Measurements from ENCODE around the gene CA10. TPM values are rescaled to one million over a fixed set of nuclear protein-coding genes. Genes with fewer than 3 reads are reported as not detected.

The CA10 gene
- total RNA-seq, 1 experiment from 2014 or later: not detected

DNA sequence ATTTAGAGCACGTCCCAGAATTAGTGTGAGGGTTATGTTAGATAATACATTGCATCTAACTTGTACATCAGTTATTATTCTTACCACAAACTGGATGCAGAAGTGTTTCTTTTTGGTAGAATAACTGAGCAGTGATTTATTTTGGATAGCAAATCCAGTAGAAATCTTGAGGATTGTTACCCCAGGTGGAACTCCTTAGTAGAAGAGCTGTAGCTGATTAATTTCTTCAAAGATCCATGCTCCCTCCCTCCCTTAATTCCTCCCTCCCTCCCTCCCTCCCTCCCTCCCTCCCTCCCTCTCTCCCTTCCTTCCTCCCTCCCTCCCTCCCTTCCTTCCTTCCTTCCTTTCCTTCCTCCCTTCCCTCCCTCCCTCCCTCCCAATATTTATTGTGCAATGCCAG is 337.7 kb downstream of the CA10 start:
- Histone ChIP-seq H3K36me3 (ENCODE audit: control insufficient read depth, insufficient read depth, low read length) (no peaks in the 10 kb centered on the region), H3K27me3 (replicated peaks; ENCODE audit: control insufficient read depth, insufficient read depth, low read length) (peaks cover 1% of the 10 kb centered on the region; the same call in 1 of the 2 replicates), H3K4me3 (ENCODE audit: low read depth, low read length) (no peak overlapping the region), H3K4me1 (no peaks in the 10 kb centered on the region), H3K9me3 (no peaks in the 10 kb centered on the region)
- Mint-ChIP-seq H3K36me3 (ENCODE audit: insufficient read depth, unreplicated experiment) (no peaks in the 10 kb centered on the region), H3K4me3 (ENCODE audit: unreplicated experiment) (no peak overlapping the region), H3K4me1 (ENCODE audit: low read depth, unreplicated experiment) (no peaks in the 10 kb centered on the region), H3K9me3 (ENCODE audit: unreplicated experiment) (no peaks in the 10 kb centered on the region), H3K27me3 (ENCODE audit: insufficient read depth, unreplicated experiment) (peaks cover 18% of the 10 kb centered on the region), H3K27ac (ENCODE audit: unreplicated experiment) (no peak overlapping the region)
- CTCF ChIA-PET: no interaction called here
- TF ChIP-seq, protein P1, sequence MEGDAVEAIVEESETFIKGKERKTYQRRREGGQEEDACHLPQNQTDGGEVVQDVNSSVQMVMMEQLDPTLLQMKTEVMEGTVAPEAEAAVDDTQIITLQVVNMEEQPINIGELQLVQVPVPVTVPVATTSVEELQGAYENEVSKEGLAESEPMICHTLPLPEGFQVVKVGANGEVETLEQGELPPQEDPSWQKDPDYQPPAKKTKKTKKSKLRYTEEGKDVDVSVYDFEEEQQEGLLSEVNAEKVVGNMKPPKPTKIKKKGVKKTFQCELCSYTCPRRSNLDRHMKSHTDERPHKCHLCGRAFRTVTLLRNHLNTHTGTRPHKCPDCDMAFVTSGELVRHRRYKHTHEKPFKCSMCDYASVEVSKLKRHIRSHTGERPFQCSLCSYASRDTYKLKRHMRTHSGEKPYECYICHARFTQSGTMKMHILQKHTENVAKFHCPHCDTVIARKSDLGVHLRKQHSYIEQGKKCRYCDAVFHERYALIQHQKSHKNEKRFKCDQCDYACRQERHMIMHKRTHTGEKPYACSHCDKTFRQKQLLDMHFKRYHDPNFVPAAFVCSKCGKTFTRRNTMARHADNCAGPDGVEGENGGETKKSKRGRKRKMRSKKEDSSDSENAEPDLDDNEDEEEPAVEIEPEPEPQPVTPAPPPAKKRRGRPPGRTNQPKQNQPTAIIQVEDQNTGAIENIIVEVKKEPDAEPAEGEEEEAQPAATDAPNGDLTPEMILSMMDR (IDR thresholded peaks at IDR 0.05; ENCODE audit: insufficient read depth in 1 of 2, low read depth in 1 of 2, low read length in 1 of 2, severe bottlenecking in 1 of 2, unreplicated experiment in 1 of 2): no peak
- POLR2A ChIA-PET: no interaction called here
- DNase-seq: no peak
- no TSS peak for BruUV-seq (replicated peaks)
- intact Hi-C loops (cut with micrococcal nuclease; ENCODE audit: unreplicated experiment): no loop called here

DNA sequence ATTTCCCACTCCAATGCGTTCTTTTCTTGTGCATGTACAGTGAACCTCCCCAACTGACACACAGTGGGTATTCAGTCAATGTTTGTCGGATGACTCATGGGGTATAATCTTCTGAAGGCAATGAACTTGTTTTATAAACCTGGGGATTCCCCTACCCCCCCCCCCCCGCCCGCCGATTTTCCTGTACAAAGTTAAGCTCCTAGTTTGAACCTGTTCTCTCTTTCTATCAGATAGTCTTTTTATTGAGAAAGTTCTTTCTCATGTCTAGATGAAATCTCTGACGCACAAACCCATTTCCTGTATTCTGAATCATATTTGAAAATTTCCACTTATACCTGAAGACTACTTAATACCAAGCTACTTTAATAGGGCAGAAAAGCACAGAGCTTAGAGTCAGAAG is 338.3 kb downstream of the CA10 start:
- H3K4me1 Mint-ChIP-seq (ENCODE audit: low read depth, unreplicated experiment): no peaks in the 10 kb centered on the region
- H3K4me3 Mint-ChIP-seq (ENCODE audit: unreplicated experiment): no peak overlapping the region
- DNase-seq: no peak
- H3K9me3 Mint-ChIP-seq (ENCODE audit: unreplicated experiment): no peaks in the 10 kb centered on the region
- Histone ChIP-seq H3K4me3 (ENCODE audit: low read depth, low read length) (no peak overlapping the region), H3K4me1 (no peaks in the 10 kb centered on the region), H3K9me3 (no peaks in the 10 kb centered on the region), H3K27me3 (replicated peaks; ENCODE audit: control insufficient read depth, insufficient read depth, low read length) (peaks cover 1% of the 10 kb centered on the region; the same call in 1 of the 2 replicates), H3K36me3 (ENCODE audit: control insufficient read depth, insufficient read depth, low read length) (no peaks in the 10 kb centered on the region)
- no peak overlapping the region for H3K27ac Mint-ChIP-seq (ENCODE audit: unreplicated experiment)
- ChIA-PET POLR2A (no interaction called here), CTCF (no interaction called here)
- peaks cover 18% of the 10 kb centered on the region for H3K27me3 Mint-ChIP-seq (ENCODE audit: insufficient read depth, unreplicated experiment)
- TF ChIP-seq, protein P1 (IDR thresholded peaks at IDR 0.05; ENCODE audit: insufficient read depth in 1 of 2, low read depth in 1 of 2, low read length in 1 of 2, severe bottlenecking in 1 of 2, unreplicated experiment in 1 of 2): no peak
- intact Hi-C loops (cut with micrococcal nuclease; ENCODE audit: unreplicated experiment): no loop called here
- no TSS peak for BruUV-seq (replicated peaks)
- no peaks in the 10 kb centered on the region for H3K36me3 Mint-ChIP-seq (ENCODE audit: insufficient read depth, unreplicated experiment)

DNA sequence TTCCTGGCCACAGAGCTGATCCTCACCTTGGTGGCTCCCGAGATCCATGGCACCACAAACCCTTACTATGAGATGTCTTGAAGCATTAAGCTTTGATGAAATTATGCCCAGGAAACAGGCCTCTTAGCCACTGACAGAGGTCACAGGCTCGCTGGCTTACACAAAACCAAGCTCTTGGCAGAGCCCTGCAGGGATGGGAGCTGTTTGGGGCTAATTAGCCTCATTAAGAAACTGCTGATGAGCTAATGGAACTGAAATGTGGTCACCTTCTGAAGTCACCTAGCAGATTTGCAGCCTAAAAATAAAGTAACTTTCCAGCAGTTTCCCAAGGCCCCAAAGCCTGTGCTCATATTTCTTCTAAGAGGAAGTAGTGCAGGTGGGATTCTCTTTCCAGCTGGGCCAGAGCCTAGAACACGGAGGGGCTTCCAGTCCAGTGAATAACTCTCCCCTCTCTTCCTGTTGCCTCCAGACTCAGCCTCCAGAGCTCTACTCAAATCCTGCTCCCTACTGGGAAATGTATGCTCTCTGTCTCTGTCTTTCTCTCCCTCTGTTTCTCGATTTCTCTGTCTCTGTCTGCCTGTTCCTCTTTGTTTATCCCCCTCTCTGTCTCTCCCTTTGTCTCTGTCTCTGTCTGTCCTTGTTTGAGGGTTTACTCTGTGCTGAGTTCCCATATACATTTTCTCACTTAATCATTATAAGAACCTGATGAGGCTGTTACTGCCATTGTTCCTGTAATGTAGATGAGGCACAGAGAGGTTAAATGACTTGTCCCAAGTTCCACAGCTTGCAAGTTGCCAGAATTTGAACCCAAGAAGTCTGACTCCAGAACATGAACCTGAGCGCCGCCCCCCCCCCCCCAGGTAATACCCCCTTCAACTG is 338.9 kb downstream of the CA10 start:
- no peaks in the 10 kb centered on the region for H3K4me1 Mint-ChIP-seq (ENCODE audit: low read depth, unreplicated experiment)
- intact Hi-C loops (cut with micrococcal nuclease; ENCODE audit: unreplicated experiment): no loop called here
- peaks cover 17% of the 10 kb centered on the region for H3K27me3 Mint-ChIP-seq (ENCODE audit: insufficient read depth, unreplicated experiment)
- H3K27ac Mint-ChIP-seq (ENCODE audit: unreplicated experiment): no peak overlapping the region
- no peaks in the 10 kb centered on the region for H3K9me3 Mint-ChIP-seq (ENCODE audit: unreplicated experiment)
- H3K36me3 Mint-ChIP-seq (ENCODE audit: insufficient read depth, unreplicated experiment): no peaks in the 10 kb centered on the region
- no peak for DNase-seq
- Histone ChIP-seq H3K9me3 (no peaks in the 10 kb centered on the region), H3K4me1 (no peaks in the 10 kb centered on the region), H3K4me3 (ENCODE audit: low read depth, low read length) (no peak overlapping the region), H3K36me3 (ENCODE audit: control insufficient read depth, insufficient read depth, low read length) (no peaks in the 10 kb centered on the region), H3K27me3 (replicated peaks; ENCODE audit: control insufficient read depth, insufficient read depth, low read length) (peaks cover 1% of the 10 kb centered on the region; the same call in 1 of the 2 replicates)
- BruUV-seq (replicated peaks): no TSS peak
- no peak overlapping the region for H3K4me3 Mint-ChIP-seq (ENCODE audit: unreplicated experiment)
- TF ChIP-seq, protein P1 (IDR thresholded peaks at IDR 0.05; ENCODE audit: insufficient read depth in 1 of 2, low read depth in 1 of 2, low read length in 1 of 2, severe bottlenecking in 1 of 2, unreplicated experiment in 1 of 2): no peak
- POLR2A ChIA-PET: no interaction called here
- CTCF ChIA-PET: no interaction called here

All from Caco-2 (cell line).